Natural killer cell (primary cell): Measurements from ENCODE around the gene ILK. TPM values are rescaled to one million over a fixed set of nuclear protein-coding genes. Genes with fewer than 3 reads are reported as not detected.

ENCODE experiments used
- ATAC-seq, 3 donors: fragments of 150-1000 bp in 2 of 3; fragments of 200-7000 bp in 1 of 3; cut with Tn5 transposase; 1 replicate in 1 of 3; 2 replicates in 2 of 3; pipeline ENCODE4 v1.10.0; 2021; ENCODE audit warnings: mild to moderate bottlenecking in 2 of 3, moderate library complexity in 2 of 3
- DNase-seq, 2 donors: peaks; one replicate each; pipeline versions ENCODE4 v3.0.0 to v3.0.0-alpha.2; 2013 to 2021; ENCODE audit warnings: mixed read lengths in 1 of 2
- H3K27ac ChIP-seq: one replicate; pipeline ENCODE4 v1.5.1; 2013; ENCODE audit warnings: mild to moderate bottlenecking, low read length
- H3K27me3 ChIP-seq: one replicate; pipeline ENCODE4 v1.6.1; 2013; ENCODE audit warnings: low read length; ENCODE audit not compliant: control insufficient read depth, insufficient read depth
- H3K36me3 ChIP-seq: one replicate; pipeline ENCODE4 v1.6.1; 2013; ENCODE audit warnings: low read length; ENCODE audit not compliant: control insufficient read depth, insufficient read depth
- H3K4me1 ChIP-seq: one replicate; pipeline ENCODE4 v1.6.1; 2013; ENCODE audit warnings: low read length; ENCODE audit not compliant: control insufficient read depth, insufficient read depth
- H3K4me3 ChIP-seq: one replicate; pipeline ENCODE4 v1.5.1; 2013; ENCODE audit warnings: low read length
- H3K9me3 ChIP-seq: one replicate; pipeline ENCODE4 v1.6.1; 2013; ENCODE audit warnings: low read length; ENCODE audit not compliant: control insufficient read depth, insufficient read depth
- H3K27ac Mint-ChIP-seq, 2 donors: one replicate each; pipeline ENCODE4 v1.8.0; 2022; ENCODE audit warnings: mild to moderate bottlenecking in 2 of 2, mixed read lengths in 2 of 2, moderate library complexity in 1 of 2
- H3K27me3 Mint-ChIP-seq, 2 donors: one replicate each; pipeline ENCODE4 v1.8.0; 2022; ENCODE audit warnings: low read depth in 2 of 2, mixed read lengths in 2 of 2
- H3K36me3 Mint-ChIP-seq: one replicate; pipeline ENCODE4 v1.8.0; 2022; ENCODE audit warnings: mixed read lengths
- H3K4me1 Mint-ChIP-seq, 2 donors: one replicate each; pipeline ENCODE4 v1.8.0; 2022; ENCODE audit warnings: mixed read lengths in 2 of 2
- H3K4me3 Mint-ChIP-seq: one replicate; pipeline ENCODE4 v1.8.0; 2022; ENCODE audit warnings: mild to moderate bottlenecking, moderate library complexity, mixed read lengths
- H3K9me3 Mint-ChIP-seq, 2 donors: one replicate each; pipeline ENCODE4 v1.8.0; 2022; ENCODE audit warnings: mixed read lengths in 2 of 2
- WGBS: methylation state at CpG from one replicate; pipeline ENCODE4 v1.1.7; 2013; ENCODE audit warnings: missing lambda C conversion rate; ENCODE audit not compliant: insufficient coverage; 5-methylcytosine and 5-hydroxymethylcytosine counted together
- intact Hi-C: fragments of 100-400 bp; cut with micrococcal nuclease; formaldehyde crosslinking; loops from one replicate; pipeline ENCODE4 v1.14.2; 2022
- total RNA-seq, 4 donors: library from RNA; stranded (reverse); fragments of 120-200 nt in 1 of 4; gene quantifications; one replicate each; pipeline versions ENCODE4 v1.2.3 to v1.2.4, GENCODE V29; 2013 to 2022
- TF ChIP-seq, protein P1 (sequence below): fragments of 200-600 bp; IDR thresholded peaks from one replicate; pipeline ENCODE4 v1.8.0; 2022; ENCODE audit warnings: antibody characterized with exemption

ILK gene
- total RNA-seq, 3 donors from 2014 or later (not counting 1 experiment from before 2014, with no cell fraction given): 109 to 145 (median 142) TPM

DNA sequence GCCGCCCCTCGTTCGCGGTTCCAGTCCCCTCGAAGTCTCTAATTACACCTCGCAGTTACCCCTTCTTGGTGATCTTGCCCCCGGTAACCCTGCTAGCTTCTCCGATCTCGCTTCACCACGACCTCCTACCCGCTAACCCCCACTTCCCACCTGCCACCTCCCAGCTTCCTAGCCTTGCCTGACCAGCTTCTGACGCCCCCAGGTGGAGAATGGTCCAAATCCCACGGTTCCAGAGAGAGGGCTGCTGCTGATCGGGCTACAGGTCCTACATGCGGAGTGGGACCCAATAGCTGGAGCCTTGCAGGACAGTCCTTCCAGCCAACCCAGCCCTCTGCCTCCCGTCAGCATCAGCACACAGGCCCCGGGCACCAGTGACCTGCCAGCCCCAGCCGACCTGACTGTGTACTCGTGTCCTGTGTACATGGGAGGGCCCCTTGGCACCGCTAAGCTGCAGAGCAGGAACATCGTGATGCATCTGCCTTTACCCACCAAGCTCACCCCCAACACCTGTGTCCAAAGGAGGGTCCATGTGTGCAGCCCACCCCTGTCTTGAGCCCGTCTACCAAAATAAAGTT, 32.1 kb upstream of the ILK start:
- Histone ChIP-seq H3K4me1 (no peaks in the 10 kb centered on the region), H3K9me3 (no peaks in the 10 kb centered on the region), H3K4me3 (no peak overlapping the region), H3K36me3 (no peaks in the 10 kb centered on the region), H3K27ac (no peak overlapping the region), H3K27me3 (no peaks in the 10 kb centered on the region)
- DNase-seq (no peak), ATAC-seq (no peak)
- Mint-ChIP-seq H3K27me3 (no peaks in the 10 kb centered on the region), H3K9me3 (no peaks in the 10 kb centered on the region), H3K36me3 (no peaks in the 10 kb centered on the region), H3K4me3 (no peak overlapping the region), H3K4me1 (peaks cover 0 to 7% of the 10 kb centered on the region in 2 donors), H3K27ac (no peak overlapping the region)
- TF ChIP-seq, protein P1, sequence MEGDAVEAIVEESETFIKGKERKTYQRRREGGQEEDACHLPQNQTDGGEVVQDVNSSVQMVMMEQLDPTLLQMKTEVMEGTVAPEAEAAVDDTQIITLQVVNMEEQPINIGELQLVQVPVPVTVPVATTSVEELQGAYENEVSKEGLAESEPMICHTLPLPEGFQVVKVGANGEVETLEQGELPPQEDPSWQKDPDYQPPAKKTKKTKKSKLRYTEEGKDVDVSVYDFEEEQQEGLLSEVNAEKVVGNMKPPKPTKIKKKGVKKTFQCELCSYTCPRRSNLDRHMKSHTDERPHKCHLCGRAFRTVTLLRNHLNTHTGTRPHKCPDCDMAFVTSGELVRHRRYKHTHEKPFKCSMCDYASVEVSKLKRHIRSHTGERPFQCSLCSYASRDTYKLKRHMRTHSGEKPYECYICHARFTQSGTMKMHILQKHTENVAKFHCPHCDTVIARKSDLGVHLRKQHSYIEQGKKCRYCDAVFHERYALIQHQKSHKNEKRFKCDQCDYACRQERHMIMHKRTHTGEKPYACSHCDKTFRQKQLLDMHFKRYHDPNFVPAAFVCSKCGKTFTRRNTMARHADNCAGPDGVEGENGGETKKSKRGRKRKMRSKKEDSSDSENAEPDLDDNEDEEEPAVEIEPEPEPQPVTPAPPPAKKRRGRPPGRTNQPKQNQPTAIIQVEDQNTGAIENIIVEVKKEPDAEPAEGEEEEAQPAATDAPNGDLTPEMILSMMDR: no peak
- intact Hi-C loops: no loop called here
- 93% methylated on average over 22 of the region's 22 CpGs for WGBS

DNA sequence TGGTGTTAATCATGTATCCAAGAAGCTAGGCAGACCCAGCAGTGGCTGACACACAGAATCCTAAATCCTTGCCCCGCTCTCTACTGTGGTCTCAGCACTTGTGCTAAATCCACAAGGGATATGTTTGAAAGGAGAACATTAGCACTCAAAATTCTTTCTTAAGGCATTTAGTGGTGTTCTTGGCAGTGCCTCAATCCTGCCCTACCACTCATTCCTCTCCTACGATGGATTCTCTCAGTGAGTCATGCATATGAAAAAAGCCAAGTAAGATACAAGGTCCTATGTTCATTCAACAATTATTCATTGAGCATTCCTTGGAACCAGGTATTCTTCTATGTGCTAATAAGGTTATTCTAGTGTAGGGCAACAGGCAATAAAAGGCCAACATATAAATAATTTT, 31.4 kb upstream of the ILK start:
- H3K4me1 ChIP-seq: no peaks in the 10 kb centered on the region
- H3K9me3 Mint-ChIP-seq: no peaks in the 10 kb centered on the region
- no peaks in the 10 kb centered on the region for H3K36me3 Mint-ChIP-seq
- intact Hi-C loops: no loop called here
- H3K4me3 ChIP-seq: no peak overlapping the region
- TF ChIP-seq, protein P1: no peak
- no peak for DNase-seq
- no peak overlapping the region for H3K27ac ChIP-seq
- ATAC-seq: no peak
- H3K27me3 ChIP-seq: no peaks in the 10 kb centered on the region
- 97% methylated on average over 2 of the region's 2 CpGs for WGBS
- H3K4me1 Mint-ChIP-seq: peaks cover 0 to 7% of the 10 kb centered on the region in 2 donors
- no peaks in the 10 kb centered on the region for H3K9me3 ChIP-seq
- H3K36me3 ChIP-seq: no peaks in the 10 kb centered on the region
- no peak overlapping the region for H3K27ac Mint-ChIP-seq
- H3K4me3 Mint-ChIP-seq: no peak overlapping the region
- H3K27me3 Mint-ChIP-seq: no peaks in the 10 kb centered on the region

DNA sequence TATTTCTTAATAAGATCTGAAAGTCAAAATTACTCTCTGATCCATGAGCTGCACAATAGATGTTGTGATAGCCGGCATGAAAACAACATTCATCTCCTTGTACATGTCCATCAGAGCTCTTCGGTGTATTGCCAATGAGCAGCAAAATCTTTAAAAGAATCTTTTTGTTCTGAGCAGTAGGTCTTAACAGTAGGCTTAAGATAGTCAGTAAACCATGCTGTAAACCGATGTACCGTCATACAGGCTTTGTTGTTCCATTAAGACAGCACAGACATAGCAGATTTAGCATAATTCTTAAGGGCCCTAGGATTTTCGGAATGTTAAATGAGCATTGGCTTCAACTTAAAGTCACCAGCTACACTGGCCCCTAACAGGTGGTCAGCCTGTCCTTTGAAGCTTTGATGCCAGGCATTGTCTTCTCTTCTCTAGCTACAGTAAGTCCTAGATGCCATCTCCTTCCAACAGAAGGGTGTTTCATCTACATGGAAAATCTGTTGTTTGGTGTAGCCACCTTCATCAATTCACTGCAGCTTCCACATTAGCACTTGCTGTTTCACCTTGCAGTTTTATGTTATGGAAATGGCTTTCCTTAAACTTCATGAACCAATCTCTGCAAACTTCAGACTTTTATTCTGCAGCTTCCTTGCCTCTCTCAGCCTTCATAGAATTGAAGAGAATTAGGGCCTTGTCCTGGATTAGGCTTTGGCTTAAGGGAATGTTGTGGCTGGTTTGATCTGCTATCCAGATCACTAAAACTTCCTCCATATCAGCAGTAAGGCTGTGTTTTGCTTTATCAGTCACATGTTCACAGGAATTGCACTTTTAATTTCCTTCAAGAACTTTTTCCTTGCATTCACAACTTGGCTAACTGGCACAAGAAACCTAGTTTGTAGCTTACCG, 28.5 kb upstream of the ILK start:
- intact Hi-C loops: no loop called here
- no peaks in the 10 kb centered on the region for H3K36me3 ChIP-seq
- TF ChIP-seq, protein P1: no peak
- no peaks in the 10 kb centered on the region for H3K4me1 ChIP-seq
- no peak overlapping the region for H3K27ac ChIP-seq
- Mint-ChIP-seq H3K4me3 (no peak overlapping the region), H3K36me3 (no peaks in the 10 kb centered on the region), H3K27me3 (no peaks in the 10 kb centered on the region), H3K27ac (no peak overlapping the region), H3K9me3 (no peaks in the 10 kb centered on the region), H3K4me1 (no peaks in the 10 kb centered on the region)
- no peak for DNase-seq
- 96% methylated on average over 6 of the region's 6 CpGs for WGBS
- no peaks in the 10 kb centered on the region for H3K27me3 ChIP-seq
- no peak for ATAC-seq
- no peaks in the 10 kb centered on the region for H3K9me3 ChIP-seq
- H3K4me3 ChIP-seq: no peak overlapping the region
